ENCODE measurements around the gene EZH2. TPM values are rescaled to one million over a fixed set of nuclear protein-coding genes. Genes with fewer than 3 reads are reported as not detected.

Gene EZH2
- total and polyA plus RNA-seq, 7 donors = 0.71 to 14.6 (median 1.9) TPM

DNA sequence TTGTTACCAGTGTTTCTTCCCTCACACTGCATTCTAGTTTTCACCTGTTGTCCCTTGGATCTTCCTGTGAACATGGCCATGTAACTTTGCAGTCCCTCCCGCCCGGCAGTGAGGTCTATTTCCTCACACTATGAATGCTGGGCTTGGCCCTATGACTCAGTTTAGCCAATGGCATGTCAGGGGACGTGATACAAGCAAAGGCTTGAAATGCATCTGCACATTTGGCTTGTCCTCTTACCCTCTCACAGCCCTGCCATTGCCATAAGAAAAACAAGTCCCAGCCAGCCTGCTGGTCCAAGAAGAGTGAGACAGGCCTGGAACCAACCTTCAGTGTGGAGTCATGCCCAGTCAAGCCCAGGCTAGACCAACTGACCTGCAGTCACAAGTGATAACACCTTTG, 17.1 kb upstream of the EZH2 start:
- DNase-seq = no peak
- WGBS, 2 donors = 90 to 91% methylated on average over 3 of the region's 3 CpGs
- Histone ChIP-seq H3K27ac (no peak overlapping the region), H3K4me1 (no peaks in the 10 kb centered on the region), H3K4me3 (no peak overlapping the region), H3K27me3 (peaks cover 0 to 17% (median 0%) of the 10 kb centered on the region in 3 donors), H3K9me3 (no peaks in the 10 kb centered on the region), H3K36me3 (no peaks in the 10 kb centered on the region)
- TF ChIP-seq EP300 (IDR thresholded peaks at IDR 0.05) (no peak), POLR2AphosphoS5 (IDR thresholded peaks at IDR 0.05) (no peak), POLR2A (IDR thresholded peaks at IDR 0.05) (no peak)
- TF ChIP-seq, protein P1, sequence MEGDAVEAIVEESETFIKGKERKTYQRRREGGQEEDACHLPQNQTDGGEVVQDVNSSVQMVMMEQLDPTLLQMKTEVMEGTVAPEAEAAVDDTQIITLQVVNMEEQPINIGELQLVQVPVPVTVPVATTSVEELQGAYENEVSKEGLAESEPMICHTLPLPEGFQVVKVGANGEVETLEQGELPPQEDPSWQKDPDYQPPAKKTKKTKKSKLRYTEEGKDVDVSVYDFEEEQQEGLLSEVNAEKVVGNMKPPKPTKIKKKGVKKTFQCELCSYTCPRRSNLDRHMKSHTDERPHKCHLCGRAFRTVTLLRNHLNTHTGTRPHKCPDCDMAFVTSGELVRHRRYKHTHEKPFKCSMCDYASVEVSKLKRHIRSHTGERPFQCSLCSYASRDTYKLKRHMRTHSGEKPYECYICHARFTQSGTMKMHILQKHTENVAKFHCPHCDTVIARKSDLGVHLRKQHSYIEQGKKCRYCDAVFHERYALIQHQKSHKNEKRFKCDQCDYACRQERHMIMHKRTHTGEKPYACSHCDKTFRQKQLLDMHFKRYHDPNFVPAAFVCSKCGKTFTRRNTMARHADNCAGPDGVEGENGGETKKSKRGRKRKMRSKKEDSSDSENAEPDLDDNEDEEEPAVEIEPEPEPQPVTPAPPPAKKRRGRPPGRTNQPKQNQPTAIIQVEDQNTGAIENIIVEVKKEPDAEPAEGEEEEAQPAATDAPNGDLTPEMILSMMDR (IDR thresholded peaks at IDR 0.05) = no peak
- intact Hi-C loops (cut with DNase I) = no loop called here

DNA sequence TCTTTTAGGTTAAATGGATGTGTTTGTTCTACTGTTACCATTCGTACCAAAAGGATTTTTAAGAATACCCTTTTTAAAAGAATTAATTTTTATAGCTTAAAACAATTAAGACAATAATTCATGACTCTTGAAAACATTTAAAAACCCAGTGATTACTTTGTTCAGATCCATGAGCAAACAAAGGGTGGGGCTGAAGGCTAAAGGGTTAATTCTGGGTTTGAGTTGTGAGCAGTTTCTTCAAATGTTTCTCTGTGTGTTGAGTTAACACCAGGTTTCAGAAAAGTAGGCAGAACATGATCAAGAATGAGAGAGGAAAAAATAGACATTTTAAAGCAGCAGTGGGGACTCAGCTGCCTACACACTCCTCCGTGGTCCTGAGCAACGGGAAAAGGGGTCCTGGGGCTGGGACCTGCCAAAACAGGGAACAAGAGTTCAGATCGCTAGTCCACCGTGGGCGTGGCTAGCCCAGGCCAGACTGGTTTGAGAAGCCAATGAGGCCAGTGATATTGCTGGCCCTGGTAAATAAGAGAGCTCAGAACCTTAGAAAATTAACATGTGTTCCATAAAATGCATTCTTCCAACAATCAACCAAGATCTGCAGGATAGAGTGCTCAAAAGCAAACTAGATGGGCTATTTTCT, 14.9 kb upstream of the EZH2 start:
- DNase-seq = no peak
- H3K9me3 ChIP-seq = no peaks in the 10 kb centered on the region
- H3K27me3 ChIP-seq = peaks cover 0 to 34% (median 3%) of the 10 kb centered on the region in 3 donors
- intact Hi-C loops (cut with DNase I) = no loop called here
- H3K4me1 ChIP-seq = no peaks in the 10 kb centered on the region
- TF ChIP-seq POLR2AphosphoS5 (IDR thresholded peaks at IDR 0.05) (no peak), POLR2A (IDR thresholded peaks at IDR 0.05) (no peak), EP300 (IDR thresholded peaks at IDR 0.05) (no peak)
- TF ChIP-seq, protein P1 (IDR thresholded peaks at IDR 0.05) = no peak
- no peak overlapping the region for H3K4me3 ChIP-seq
- H3K36me3 ChIP-seq = no peaks in the 10 kb centered on the region
- WGBS, 2 donors = 24 to 58% methylated on average over 6 of the region's 6 CpGs
- no peak overlapping the region for H3K27ac ChIP-seq

DNA sequence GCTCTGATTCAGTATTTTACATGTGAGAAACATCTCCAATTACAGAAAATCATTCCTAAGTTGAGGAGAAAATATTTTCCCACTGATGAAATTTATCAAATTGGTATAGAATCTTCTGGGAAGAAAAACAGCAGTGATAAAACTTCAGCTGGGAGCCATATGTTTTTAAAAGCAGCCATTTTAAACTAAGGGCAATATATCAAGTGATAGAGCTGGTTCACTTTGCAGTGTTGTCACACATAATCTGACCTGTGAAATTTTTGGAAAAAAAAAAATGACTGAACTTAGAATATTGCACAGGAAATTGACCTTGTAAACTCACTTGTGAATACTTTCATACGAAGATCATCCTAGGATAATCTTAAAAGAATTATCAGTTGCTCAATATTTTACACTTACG, 10.5 kb upstream of the EZH2 start:
- whole genome bisulfite sequencing, 2 donors = 65 to 70% methylated on average over 2 of the region's 2 CpGs
- peaks cover 0 to 36% (median 3%) of the 10 kb centered on the region in 3 donors for H3K27me3 ChIP-seq
- no peaks in the 10 kb centered on the region for H3K9me3 ChIP-seq
- no peaks in the 10 kb centered on the region for H3K4me1 ChIP-seq
- no peak for TF ChIP-seq POLR2A (IDR thresholded peaks at IDR 0.05)
- no peak for TF ChIP-seq POLR2AphosphoS5 (IDR thresholded peaks at IDR 0.05)
- TF ChIP-seq, protein P1 (IDR thresholded peaks at IDR 0.05) = no peak
- TF ChIP-seq EP300 (IDR thresholded peaks at IDR 0.05) = no peak
- H3K4me3 ChIP-seq = no peak overlapping the region
- no peak for DNase-seq
- intact Hi-C loops (cut with DNase I) = no loop called here
- H3K36me3 ChIP-seq = no peaks in the 10 kb centered on the region
- H3K27ac ChIP-seq = no peak overlapping the region

DNA sequence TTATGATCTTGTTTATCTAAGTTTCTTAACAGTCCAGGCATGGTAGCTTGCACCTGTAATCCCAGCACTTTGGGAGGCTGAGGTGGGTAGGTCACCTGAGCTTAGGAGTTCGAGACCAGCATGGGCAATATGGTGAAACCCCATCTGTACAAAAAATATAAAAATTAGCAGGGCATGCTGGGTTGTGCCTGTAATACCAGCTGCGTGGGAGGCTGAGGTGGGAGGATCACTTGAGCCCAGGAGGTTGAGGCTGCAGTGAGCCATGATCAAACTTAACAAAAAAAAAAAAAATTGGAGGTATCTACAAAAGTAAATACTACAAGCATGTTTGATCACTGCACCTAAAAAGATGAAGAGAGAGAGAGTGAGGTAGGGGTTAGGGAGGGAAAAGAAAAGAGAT, 9.0 kb upstream of the EZH2 start:
- WGBS, 2 donors = 78 to 94% methylated on average over 2 of the region's 2 CpGs
- TF ChIP-seq POLR2AphosphoS5 (IDR thresholded peaks at IDR 0.05) (no peak), EP300 (IDR thresholded peaks at IDR 0.05) (no peak)
- Histone ChIP-seq H3K36me3 (no peaks in the 10 kb centered on the region), H3K9me3 (no peaks in the 10 kb centered on the region), H3K4me3 (no peak overlapping the region), H3K27me3 (peaks cover 0 to 36% (median 3%) of the 10 kb centered on the region in 3 donors), H3K4me1 (no peaks in the 10 kb centered on the region), H3K27ac (no peak overlapping the region)
- no peak for DNase-seq
- intact Hi-C loops (cut with DNase I) = no loop called here

DNA sequence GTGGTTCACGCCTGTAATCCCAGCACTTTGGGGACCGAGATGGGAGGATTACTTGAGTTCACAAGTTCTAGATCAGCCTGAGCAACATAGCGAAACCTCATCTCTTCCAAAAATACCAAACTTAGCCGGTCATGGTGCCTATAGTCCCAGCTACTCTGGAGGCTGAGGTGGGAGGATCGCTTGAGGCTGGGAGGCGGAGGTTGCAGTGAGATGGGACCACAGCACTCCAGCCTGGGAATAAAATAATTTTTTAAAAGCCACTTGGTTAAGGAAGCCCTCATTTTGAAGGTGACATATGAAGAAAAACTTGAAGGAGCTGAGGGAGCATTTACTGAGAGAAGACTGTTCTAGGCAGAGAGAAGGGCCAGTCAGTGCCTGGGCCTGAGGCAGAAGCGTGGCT, 4.2 kb upstream of the EZH2 start:
- intact Hi-C loops (cut with DNase I) = loop anchor here (10.0 kb wide), 2 partner anchors 237 to 383 kb away; partner anchors contain the start of gene ZNF425
- Histone ChIP-seq H3K4me3 (no peak overlapping the region), H3K4me1 (peaks cover 0 to 5% (median 4%) of the 10 kb centered on the region in 4 donors), H3K27me3 (peaks cover 0 to under 1% (median 0%) of the 10 kb centered on the region in 3 donors), H3K36me3 (no peaks in the 10 kb centered on the region), H3K9me3 (no peaks in the 10 kb centered on the region), H3K27ac (no peak overlapping the region)
- WGBS, 2 donors = 95% methylated on average over 7 of the region's 7 CpGs
- TF ChIP-seq POLR2AphosphoS5 (IDR thresholded peaks at IDR 0.05) (no peak), POLR2A (IDR thresholded peaks at IDR 0.05) (no peak), EP300 (IDR thresholded peaks at IDR 0.05) (no peak)
- TF ChIP-seq, protein P1 (IDR thresholded peaks at IDR 0.05) = no peak
- DNase-seq = no peak

All from sigmoid colon (tissue), 7 donors.